Keratinocyte (primary cell): ENCODE data around the gene POLE3. TPM values are rescaled to one million over a fixed set of nuclear protein-coding genes. Genes with fewer than 3 reads are reported as not detected.
A peak's percentile ranks its signal among the peaks of the same experiment; 100 is the strongest.
"Not testable (repeated sequence)": the region's sequence is repeated elsewhere in the genome, so short reads cannot be mapped to it uniquely, and the experiment has no call there.

ENCODE experiments used
- DNase-seq: peaks from one replicate; pipeline ENCODE4 v3.0.0-alpha.2; 2011; ENCODE audit warnings: low read depth, missing footprints, low spot score
- FAIRE-seq: peaks from 2 replicates; lab custom pipeline; 2011; peaks lifted over from hg19 to GRCh38; lab: Jason Lieb, UNC
- H2AFZ ChIP-seq: 2 replicates; pipeline ENCODE4 v1.6.0; 2012; ENCODE audit warnings: low read length, control low read depth, inconsistent platforms; ENCODE audit not compliant: control insufficient read depth
- H3K27ac ChIP-seq: 2 replicates; pipeline ENCODE4 v1.5.1; 2011; ENCODE audit warnings: low read length; ENCODE audit not compliant: control insufficient read depth, insufficient read depth
- H3K27me3 ChIP-seq: 3 replicates; pipeline ENCODE4 v1.6.0; 2011; ENCODE audit warnings: low read length; ENCODE audit not compliant: control insufficient read depth, insufficient read depth; ENCODE audit errors: extremely low read depth
- H3K36me3 ChIP-seq, 2 experiments: 2 replicates in 1 of 2; 3 replicates in 1 of 2; pipeline ENCODE4 v1.5.1; 2011; ENCODE audit warnings: low read length in 2 of 2, mild to moderate bottlenecking in 1 of 2; ENCODE audit not compliant: control insufficient read depth in 2 of 2, insufficient read depth in 2 of 2; ENCODE audit errors: extremely low read depth in 1 of 2
- H3K4me1 ChIP-seq: 3 replicates; pipeline ENCODE4 v1.5.1; 2011; ENCODE audit warnings: low read length; ENCODE audit not compliant: control insufficient read depth, insufficient read depth; ENCODE audit errors: extremely low read depth
- H3K4me2 ChIP-seq: 3 replicates; pipeline ENCODE4 v1.6.0; 2011; ENCODE audit warnings: low read depth, low read length; ENCODE audit not compliant: control insufficient read depth, insufficient read depth; ENCODE audit errors: extremely low read depth
- H3K4me3 ChIP-seq, 3 experiments: fragments of 200-600 bp in 1 of 3; sonication (generic) in 1 of 3; 2 replicates in 2 of 3; 3 replicates in 1 of 3; pipeline ENCODE4 v1.5.1; 2011 to 2016; ENCODE audit warnings: low read length in 3 of 3, mild to moderate bottlenecking in 3 of 3, control low read depth in 2 of 3, inconsistent platforms in 1 of 3, low read depth in 1 of 3, mixed read lengths in 1 of 3, mixed run types in 1 of 3, moderate library complexity in 1 of 3; ENCODE audit not compliant: control insufficient read depth in 2 of 3, insufficient read depth in 2 of 3; ENCODE audit errors: extremely low read depth in 1 of 3
- H3K79me2 ChIP-seq: 2 replicates; pipeline ENCODE4 v1.6.0; 2012; ENCODE audit warnings: low read length; ENCODE audit not compliant: control insufficient read depth, insufficient read depth
- H3K9ac ChIP-seq: 3 replicates; pipeline ENCODE4 v1.6.0; 2011; ENCODE audit warnings: low read length; ENCODE audit not compliant: control insufficient read depth, insufficient read depth; ENCODE audit errors: extremely low read depth
- H3K9me1 ChIP-seq: 3 replicates; pipeline ENCODE4 v1.6.0; 2011; ENCODE audit warnings: low read length; ENCODE audit not compliant: control insufficient read depth, insufficient read depth; ENCODE audit errors: extremely low read depth
- H3K9me3 ChIP-seq: 2 replicates; pipeline ENCODE4 v1.5.1; 2012; ENCODE audit warnings: low read depth, low read length; ENCODE audit not compliant: control insufficient read depth
- H4K20me1 ChIP-seq: 3 replicates; pipeline ENCODE4 v1.6.0; 2011; ENCODE audit warnings: low read length; ENCODE audit not compliant: control insufficient read depth, insufficient read depth; ENCODE audit errors: extremely low read depth
- CTCF ChIP-seq, 3 experiments: IDR thresholded peaks in 1 of 3; conservative IDR thresholded peaks in 1 of 3; optimal IDR thresholded peaks in 1 of 3; 2 replicates in 2 of 3; 3 replicates in 1 of 3; pipeline versions ENCODE3 to v1.5.1; 2011; ENCODE audit warnings: low read length in 3 of 3, mild to moderate bottlenecking in 3 of 3, moderate library complexity in 2 of 3, control low read depth in 1 of 3, inconsistent platforms in 1 of 3; ENCODE audit not compliant: insufficient read depth in 2 of 3; ENCODE audit errors: extremely low read depth in 1 of 3
- EZH2 ChIP-seq: IDR thresholded peaks from one replicate; pipeline ENCODE4 v1.6.1; 2012; ENCODE audit warnings: inconsistent platforms, mild to moderate bottlenecking, low read length, moderate library complexity
- dilution Hi-C: fragments of 300-500 bp; cut with MboI; formaldehyde crosslinking; loops from one replicate; pipeline ENCODE4 v1.7.0; 2020; ENCODE audit warnings: low sequenced_read_pairs; ENCODE audit not compliant: extremely low pct_ligation_motif_present
- polyA plus RNA-seq, 5 experiments: library from polyadenylated mRNA; depleted of rRNA in 3 of 5; stranded (reverse) in 3 of 5; stranded (forward) in 1 of 5; unstranded in 1 of 5; fragments of >200 nt; gene quantifications; 1 replicate in 1 of 5; 2 replicates in 3 of 5; 3 replicates in 1 of 5; pipeline versions ENCODE4 v1.2.1 to v1.2.3, GENCODE V29; 2011 to 2012; ENCODE audit warnings: missing spikeins in 2 of 5, low read depth in 1 of 5, low replicate concordance in 1 of 5

The POLE3 gene
- polyA plus RNA-seq, 1 donor (not counting 4 experiments of a cell fraction or from before 2014, with no cell fraction given): 77.2 TPM

- peak overlapping the region; percentile 27 for H3K4me2 ChIP-seq
- FAIRE-seq: no peak
- no peak overlapping the region for H3K27ac ChIP-seq
These were observed 28.5 kb downstream of the POLE3 start for GRCh38 chr9:113381909-113382411.

GRCh38 chr9:113381441-113381840 lies 29.0 kb downstream of the POLE3 start:
- H3K4me3 ChIP-seq, H3K36me3 ChIP-seq, H3K79me2 ChIP-seq, H3K27ac ChIP-seq, H2AFZ ChIP-seq, DNase-seq, H3K9me1 ChIP-seq, H4K20me1 ChIP-seq, H3K9me3 ChIP-seq, H3K27me3 ChIP-seq, H3K9ac ChIP-seq, H3K4me2 ChIP-seq, dilution Hi-C loops, FAIRE-seq: not testable (repeated sequence)
- peaks cover 14% of the 10 kb centered on the region for H3K4me1 ChIP-seq

More at GRCh38 chr9:113381909-113382411, 28.5 kb downstream of the POLE3 start:
- H3K4me3 ChIP-seq: no peak overlapping the region
- H2AFZ ChIP-seq: peak overlapping the region; percentile 16
- H4K20me1 ChIP-seq: no peaks in the 10 kb centered on the region
- H3K4me1 ChIP-seq: peaks cover 14% of the 10 kb centered on the region
- no peaks in the 10 kb centered on the region for H3K79me2 ChIP-seq
- no peak for DNase-seq
- H3K27me3 ChIP-seq: no peaks in the 10 kb centered on the region
- TF ChIP-seq EZH2 (no peak), CTCF (optimal IDR thresholded peaks at IDR 0.05 in 1 of 3, IDR thresholded peaks at IDR 0.05 in 1 of 3, conservative IDR thresholded peaks at IDR 0.05 in 1 of 3; ENCODE audit: extremely low read depth in 1 of 3, insufficient read depth in 2 of 3, low read length in 3 of 3) (no peak)
- peak overlapping the region; percentile 28 for H3K9ac ChIP-seq
- peaks cover 0 to 2% of the 10 kb centered on the region in 2 experiments for H3K36me3 ChIP-seq
- no peaks in the 10 kb centered on the region for H3K9me1 ChIP-seq
- dilution Hi-C loops: no loop called here
- H3K9me3 ChIP-seq: no peaks in the 10 kb centered on the region

GRCh38 chr9:113380869-113381378 lies 29.6 kb downstream of the POLE3 start:
- Histone ChIP-seq H3K4me1 (peaks cover 14% of the 10 kb centered on the region), H3K9me3 (no peaks in the 10 kb centered on the region), H2AFZ (peak overlapping the region; percentile 79), H3K79me2 (no peaks in the 10 kb centered on the region), H3K9ac (no peak overlapping the region), H4K20me1 (no peaks in the 10 kb centered on the region), H3K36me3 (no peaks in the 10 kb centered on the region), H3K4me2 (no peak overlapping the region), H3K27ac (no peak overlapping the region), H3K4me3 (no peak overlapping the region), H3K9me1 (no peaks in the 10 kb centered on the region), H3K27me3 (no peaks in the 10 kb centered on the region)
- TF ChIP-seq CTCF (optimal IDR thresholded peaks at IDR 0.05 in 1 of 3, IDR thresholded peaks at IDR 0.05 in 1 of 3, conservative IDR thresholded peaks at IDR 0.05 in 1 of 3; ENCODE audit: extremely low read depth in 1 of 3, insufficient read depth in 2 of 3, low read length in 3 of 3) (no peak), EZH2 (no peak)
- no peak for FAIRE-seq
- dilution Hi-C loops: no loop called here
- no peak for DNase-seq

- DNase-seq, H2AFZ ChIP-seq, dilution Hi-C loops, H3K36me3 ChIP-seq, H3K27ac ChIP-seq, H3K4me3 ChIP-seq, H4K20me1 ChIP-seq, H3K79me2 ChIP-seq, H3K4me2 ChIP-seq, H3K9ac ChIP-seq, FAIRE-seq, H3K9me3 ChIP-seq, H3K9me1 ChIP-seq, H3K27me3 ChIP-seq: not testable (repeated sequence)
- H3K4me1 ChIP-seq: peaks cover 21% of the 10 kb centered on the region
These were observed 30.7 kb downstream of the POLE3 start for GRCh38 chr9:113379829-113380210.
